ENCODE results near the gene ASB15. TPM values are rescaled to one million over a fixed set of nuclear protein-coding genes. Genes with fewer than 3 reads are reported as not detected.
"Not testable (repeated sequence)": the region's sequence is repeated elsewhere in the genome, so short reads cannot be mapped to it uniquely, and the experiment has no call there.

ASB15 gene
- not detected for total RNA-seq
- polyA plus RNA-seq (ENCODE audit: insufficient read length in 2 of 2): under 1 TPM in 1 of 2 donors, not detected in 1; 0.08 TPM
- long read RNA-seq, donor 1: 0 reads
- long read RNA-seq, donor 2: 0 reads
- long read RNA-seq, donor 3: 0 reads
- long read RNA-seq, donor 4: 0 reads

GRCh38 chr7:123601530-123601929, at the start of gene ASB15:
Gene ASB15, plus strand, starts transcription at chr7:123601821. Its CDS starts 12,682 bp downstream, at chr7:123614503.
- H3K27me3 ChIP-seq (ENCODE audit: control insufficient read depth, insufficient read depth, low read length): no peaks in the 10 kb centered on the region
- no CpG with 5 or more reads among the region's 4 CpGs for WGBS (ENCODE audit: insufficient coverage)
- DNase-seq (ENCODE audit: low read depth in 4 of 6, low spot score in 6 of 6): peak in 1 of 6 donors; percentile 1
- H3K36me3 ChIP-seq (ENCODE audit: control insufficient read depth, insufficient read depth, low read length): no peaks in the 10 kb centered on the region
- H3K4me3 ChIP-seq (ENCODE audit: low read depth, low read length): no peak within 1 kb of the TSS
- H3K27ac ChIP-seq (ENCODE audit: low read depth, low read length): no peak within 1 kb of the TSS
- no peaks in the 10 kb centered on the region for H3K9me3 ChIP-seq (ENCODE audit: control insufficient read depth, insufficient read depth, low read length)
- H3K4me1 ChIP-seq (ENCODE audit: control insufficient read depth, insufficient read depth, low read length): no peaks in the 10 kb centered on the region

GRCh38 chr7:123552134-123552533, 49.5 kb upstream of the ASB15 start:
- H3K27me3 ChIP-seq (ENCODE audit: control insufficient read depth, insufficient read depth, low read length); H3K4me1 ChIP-seq (ENCODE audit: control insufficient read depth, insufficient read depth, low read length); DNase-seq (ENCODE audit: low read depth in 4 of 6, low spot score in 6 of 6): not testable (repeated sequence)

GRCh38 chr7:123552641-123553040, 49.0 kb upstream of the ASB15 start:
- WGBS (ENCODE audit: insufficient coverage): 100% methylated on average over 1 of the region's 2 CpGs
- no peak overlapping the region for H3K27ac ChIP-seq (ENCODE audit: low read depth, low read length)
- peaks cover 4% of the 10 kb centered on the region for H3K4me1 ChIP-seq (ENCODE audit: control insufficient read depth, insufficient read depth, low read length)
- no peaks in the 10 kb centered on the region for H3K9me3 ChIP-seq (ENCODE audit: control insufficient read depth, insufficient read depth, low read length)
- peaks cover 5% of the 10 kb centered on the region for H3K36me3 ChIP-seq (ENCODE audit: control insufficient read depth, insufficient read depth, low read length)
- no peak overlapping the region for H3K4me3 ChIP-seq (ENCODE audit: low read depth, low read length)
- no peak for DNase-seq (ENCODE audit: low read depth in 4 of 6, low spot score in 6 of 6)
- no peaks in the 10 kb centered on the region for H3K27me3 ChIP-seq (ENCODE audit: control insufficient read depth, insufficient read depth, low read length)

More at GRCh38 chr7:123552134-123552533, 49.5 kb upstream of the ASB15 start:
- not testable (repeated sequence) for H3K36me3 ChIP-seq (ENCODE audit: control insufficient read depth, insufficient read depth, low read length); H3K4me3 ChIP-seq (ENCODE audit: low read depth, low read length); H3K27ac ChIP-seq (ENCODE audit: low read depth, low read length); H3K9me3 ChIP-seq (ENCODE audit: control insufficient read depth, insufficient read depth, low read length)

GRCh38 chr7:123553159-123553558, 48.5 kb upstream of the ASB15 start:
- H3K4me3 ChIP-seq (ENCODE audit: low read depth, low read length): no peak overlapping the region
- peaks cover 4% of the 10 kb centered on the region for H3K4me1 ChIP-seq (ENCODE audit: control insufficient read depth, insufficient read depth, low read length)
- WGBS (ENCODE audit: insufficient coverage): no CpG with 5 or more reads among the region's 3 CpGs

GRCh38 chr7:123555484-123555883, 46.1 kb upstream of the ASB15 start:
- Histone ChIP-seq H3K27ac (ENCODE audit: low read depth, low read length) (no peak overlapping the region), H3K36me3 (ENCODE audit: control insufficient read depth, insufficient read depth, low read length) (peaks cover 2% of the 10 kb centered on the region), H3K9me3 (ENCODE audit: control insufficient read depth, insufficient read depth, low read length) (no peaks in the 10 kb centered on the region), H3K4me3 (ENCODE audit: low read depth, low read length) (no peak overlapping the region), H3K27me3 (ENCODE audit: control insufficient read depth, insufficient read depth, low read length) (no peaks in the 10 kb centered on the region), H3K4me1 (ENCODE audit: control insufficient read depth, insufficient read depth, low read length) (peaks cover 4% of the 10 kb centered on the region)
- no peak for DNase-seq (ENCODE audit: low read depth in 4 of 6, low spot score in 6 of 6)

More at GRCh38 chr7:123553159-123553558, 48.5 kb upstream of the ASB15 start:
- Histone ChIP-seq H3K27me3 (ENCODE audit: control insufficient read depth, insufficient read depth, low read length) (no peaks in the 10 kb centered on the region), H3K36me3 (ENCODE audit: control insufficient read depth, insufficient read depth, low read length) (peaks cover 5% of the 10 kb centered on the region), H3K27ac (ENCODE audit: low read depth, low read length) (no peak overlapping the region), H3K9me3 (ENCODE audit: control insufficient read depth, insufficient read depth, low read length) (no peaks in the 10 kb centered on the region)
- DNase-seq (ENCODE audit: low read depth in 4 of 6, low spot score in 6 of 6): no peak

- H3K36me3 ChIP-seq (ENCODE audit: control insufficient read depth, insufficient read depth, low read length): no peaks in the 10 kb centered on the region
- H3K4me3 ChIP-seq (ENCODE audit: low read depth, low read length): peak overlapping the region; percentile 96
- DNase-seq (ENCODE audit: low read depth in 4 of 6, low spot score in 6 of 6): no peak
- WGBS (ENCODE audit: insufficient coverage): 0% methylated on average over 11 of the region's 12 CpGs
- no peaks in the 10 kb centered on the region for H3K27me3 ChIP-seq (ENCODE audit: control insufficient read depth, insufficient read depth, low read length)
- peaks cover 4% of the 10 kb centered on the region for H3K4me1 ChIP-seq (ENCODE audit: control insufficient read depth, insufficient read depth, low read length)
- no peaks in the 10 kb centered on the region for H3K9me3 ChIP-seq (ENCODE audit: control insufficient read depth, insufficient read depth, low read length)
- peak overlapping the region; percentile 95 for H3K27ac ChIP-seq (ENCODE audit: low read depth, low read length)
Measured at GRCh38 chr7:123557016-123557397, 44.6 kb upstream of the ASB15 start.

GRCh38 chr7:123557398-123558288, 44.0 kb upstream of the ASB15 start, which contains the start of gene NDUFA5:
Gene NDUFA5, minus strand, starts transcription at chr7:123557818. Its CDS starts 23 bp downstream, at chr7:123557795.
- Histone ChIP-seq H3K27ac (ENCODE audit: low read depth, low read length) (peak within 1 kb of the TSS; percentile 95), H3K4me1 (ENCODE audit: control insufficient read depth, insufficient read depth, low read length) (peaks cover 4% of the 10 kb centered on the region), H3K4me3 (ENCODE audit: low read depth, low read length) (peak within 1 kb of the TSS; percentile 96), H3K27me3 (ENCODE audit: control insufficient read depth, insufficient read depth, low read length) (no peaks in the 10 kb centered on the region), H3K36me3 (ENCODE audit: control insufficient read depth, insufficient read depth, low read length) (no peaks in the 10 kb centered on the region), H3K9me3 (ENCODE audit: control insufficient read depth, insufficient read depth, low read length) (no peaks in the 10 kb centered on the region)
- peak; percentile 98 to 100 (median 100) for DNase-seq (ENCODE audit: low read depth in 4 of 6, low spot score in 6 of 6)
- WGBS (ENCODE audit: insufficient coverage): under 1% methylated on average over 28 of the region's 40 CpGs

GRCh38 chr7:123558289-123558874, 43.2 kb upstream of the ASB15 start:
- Histone ChIP-seq H3K9me3 (ENCODE audit: control insufficient read depth, insufficient read depth, low read length) (no peaks in the 10 kb centered on the region), H3K27ac (ENCODE audit: low read depth, low read length) (peak overlapping the region; percentile 95), H3K36me3 (ENCODE audit: control insufficient read depth, insufficient read depth, low read length) (no peaks in the 10 kb centered on the region), H3K4me1 (ENCODE audit: control insufficient read depth, insufficient read depth, low read length) (peaks cover 4% of the 10 kb centered on the region), H3K27me3 (ENCODE audit: control insufficient read depth, insufficient read depth, low read length) (no peaks in the 10 kb centered on the region), H3K4me3 (ENCODE audit: low read depth, low read length) (peak overlapping the region; percentile 96)
- WGBS (ENCODE audit: insufficient coverage): 80% methylated on average over 1 of the region's 4 CpGs
- no peak for DNase-seq (ENCODE audit: low read depth in 4 of 6, low spot score in 6 of 6)

GRCh38 chr7:123562121-123562520, 39.5 kb upstream of the ASB15 start:
- no peaks in the 10 kb centered on the region for H3K9me3 ChIP-seq (ENCODE audit: control insufficient read depth, insufficient read depth, low read length)
- H3K27me3 ChIP-seq (ENCODE audit: control insufficient read depth, insufficient read depth, low read length): no peaks in the 10 kb centered on the region
- no peaks in the 10 kb centered on the region for H3K36me3 ChIP-seq (ENCODE audit: control insufficient read depth, insufficient read depth, low read length)
- no peak overlapping the region for H3K27ac ChIP-seq (ENCODE audit: low read depth, low read length)
- no peak overlapping the region for H3K4me3 ChIP-seq (ENCODE audit: low read depth, low read length)
- no peak for DNase-seq (ENCODE audit: low read depth in 4 of 6, low spot score in 6 of 6)
- H3K4me1 ChIP-seq (ENCODE audit: control insufficient read depth, insufficient read depth, low read length): no peaks in the 10 kb centered on the region

All from spinal cord (tissue), 10 donors.